GM12865 (cell line): Measurements from ENCODE around the gene FAT1.
"Not testable (repeated sequence)": the region's sequence is repeated elsewhere in the genome, so short reads cannot be mapped to it uniquely, and the experiment has no call there.

Experiments
- DNase-seq: peaks from one replicate; pipeline ENCODE4 v3.0.0; 2010; ENCODE audit warnings: low read depth
- H3K4me3 ChIP-seq: 2 replicates; pipeline ENCODE4 v1.5.1; 2011; ENCODE audit warnings: mild to moderate bottlenecking, low read depth, low read length, control low read depth
- TF ChIP-seq, protein P1 (sequence below): IDR thresholded peaks from 2 replicates; pipeline ENCODE4 v1.5.1; 2011; ENCODE audit warnings: low read length, control low read depth, low read depth, inconsistent platforms; ENCODE audit not compliant: insufficient read depth; ENCODE audit errors: missing control alignments

Gene FAT1

DNA sequence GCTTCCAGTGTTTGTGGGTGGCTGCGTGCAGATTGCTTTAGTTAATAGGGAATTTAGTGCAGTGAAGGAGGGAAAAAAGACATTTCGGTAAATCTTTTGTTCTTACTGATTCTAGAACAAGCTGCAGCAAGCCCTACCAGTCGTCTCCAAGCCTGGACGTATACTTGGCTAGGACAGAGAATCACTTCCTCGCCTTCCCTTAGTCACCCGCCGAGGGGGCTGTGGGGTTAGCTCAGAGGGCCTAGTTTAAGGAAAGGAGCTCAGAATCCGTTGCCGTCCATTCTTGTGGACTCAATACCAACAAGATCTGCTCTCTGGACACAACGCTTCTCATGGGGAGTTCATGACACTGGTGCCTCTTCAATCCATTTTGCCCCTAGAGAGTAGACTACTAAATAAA, 36.3 kb upstream of the FAT1 start:
- DNase-seq, result no peak
- no peak overlapping the region for H3K4me3 ChIP-seq
- TF ChIP-seq, protein P1, sequence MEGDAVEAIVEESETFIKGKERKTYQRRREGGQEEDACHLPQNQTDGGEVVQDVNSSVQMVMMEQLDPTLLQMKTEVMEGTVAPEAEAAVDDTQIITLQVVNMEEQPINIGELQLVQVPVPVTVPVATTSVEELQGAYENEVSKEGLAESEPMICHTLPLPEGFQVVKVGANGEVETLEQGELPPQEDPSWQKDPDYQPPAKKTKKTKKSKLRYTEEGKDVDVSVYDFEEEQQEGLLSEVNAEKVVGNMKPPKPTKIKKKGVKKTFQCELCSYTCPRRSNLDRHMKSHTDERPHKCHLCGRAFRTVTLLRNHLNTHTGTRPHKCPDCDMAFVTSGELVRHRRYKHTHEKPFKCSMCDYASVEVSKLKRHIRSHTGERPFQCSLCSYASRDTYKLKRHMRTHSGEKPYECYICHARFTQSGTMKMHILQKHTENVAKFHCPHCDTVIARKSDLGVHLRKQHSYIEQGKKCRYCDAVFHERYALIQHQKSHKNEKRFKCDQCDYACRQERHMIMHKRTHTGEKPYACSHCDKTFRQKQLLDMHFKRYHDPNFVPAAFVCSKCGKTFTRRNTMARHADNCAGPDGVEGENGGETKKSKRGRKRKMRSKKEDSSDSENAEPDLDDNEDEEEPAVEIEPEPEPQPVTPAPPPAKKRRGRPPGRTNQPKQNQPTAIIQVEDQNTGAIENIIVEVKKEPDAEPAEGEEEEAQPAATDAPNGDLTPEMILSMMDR, result no peak

DNA sequence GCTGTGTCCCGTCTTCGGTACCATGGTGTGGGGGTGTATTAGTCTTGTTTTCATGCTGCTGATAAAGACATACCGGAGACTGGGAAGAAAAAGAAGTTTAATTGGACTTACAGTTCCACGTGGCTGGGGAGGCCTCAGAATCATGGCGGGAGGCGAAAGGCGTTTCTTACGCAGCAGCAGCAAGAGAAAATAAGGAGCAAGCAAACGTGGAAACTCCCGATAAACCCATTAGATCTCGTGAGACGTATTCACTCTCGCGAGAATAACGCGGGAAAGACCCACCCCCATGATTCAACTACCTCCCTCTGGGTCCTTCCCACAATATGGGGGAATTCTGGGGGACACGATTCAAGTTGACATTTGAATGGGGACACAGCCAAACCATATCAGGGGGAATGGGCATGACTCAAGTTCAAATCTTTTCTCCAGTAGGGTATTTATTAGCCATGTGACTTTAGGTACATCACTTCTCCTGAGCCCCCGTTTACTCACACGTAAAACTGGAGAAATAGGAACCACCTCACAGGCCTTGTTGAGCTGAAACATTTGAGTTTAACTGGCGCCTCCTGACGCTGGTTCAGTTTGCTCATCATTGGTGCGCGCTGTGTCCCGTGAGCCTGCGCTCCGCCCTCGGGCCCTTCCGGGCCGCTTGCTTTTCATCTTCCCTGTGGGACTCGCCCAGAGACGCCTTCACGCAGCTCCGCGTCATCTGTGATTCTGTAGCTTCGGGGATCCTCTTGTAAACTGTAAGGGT, 35.5 kb upstream of the FAT1 start:
- no peak overlapping the region for H3K4me3 ChIP-seq
- no peak for DNase-seq
- TF ChIP-seq, protein P1, result no peak

DNA sequence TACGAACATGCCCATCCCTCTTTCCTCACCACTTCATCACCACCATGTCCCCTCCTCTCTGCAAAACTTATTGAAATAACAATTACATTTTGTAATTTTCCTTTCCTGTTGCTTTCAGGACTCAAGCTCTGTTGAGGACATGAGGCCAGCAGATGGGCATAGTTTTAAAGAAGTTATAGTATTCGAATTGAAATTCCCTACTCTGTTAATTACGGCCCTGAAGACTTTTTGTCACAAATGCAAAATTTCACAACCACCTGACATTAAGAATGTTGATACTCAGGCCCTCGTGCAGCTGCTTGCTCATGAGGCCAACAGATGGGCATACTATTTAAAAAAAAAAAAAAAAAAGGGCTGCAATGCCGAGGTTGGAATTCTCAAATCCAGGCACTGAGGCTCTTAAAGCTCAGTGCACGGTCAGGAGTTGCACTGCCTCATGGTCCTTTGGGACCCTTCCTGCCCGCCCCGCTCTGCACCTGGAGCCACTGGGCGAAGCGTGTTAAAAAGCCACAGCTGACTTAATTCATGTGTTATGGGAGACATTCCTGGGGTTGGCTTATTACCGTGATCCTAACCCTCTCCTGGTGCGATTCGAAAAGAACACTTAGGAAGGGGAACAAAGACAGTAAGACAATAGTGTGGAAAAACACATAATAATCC, 34.2 kb upstream of the FAT1 start:
- TF ChIP-seq, protein P1, result no peak
- no peak overlapping the region for H3K4me3 ChIP-seq
- no peak for DNase-seq

DNA sequence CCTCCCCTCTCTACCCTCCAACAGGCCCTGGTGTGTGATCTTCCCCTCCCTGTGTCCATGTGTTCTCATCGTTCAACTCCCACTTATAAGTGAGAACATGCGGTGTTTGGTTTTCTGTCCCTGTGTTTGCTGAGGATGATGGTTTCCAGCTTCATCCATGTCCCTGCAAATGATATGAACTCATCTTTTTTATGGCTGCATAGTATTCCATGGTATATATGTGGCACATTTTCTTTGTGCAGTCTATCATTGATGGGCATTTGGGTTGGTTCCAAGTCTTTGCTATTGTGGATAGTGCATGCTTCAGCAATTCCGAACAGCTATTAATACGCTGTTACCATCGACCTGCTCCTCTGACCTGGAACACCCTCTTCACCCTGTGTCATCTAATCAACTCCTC, 32.9 kb upstream of the FAT1 start:
- not testable (repeated sequence) for DNase-seq

DNA sequence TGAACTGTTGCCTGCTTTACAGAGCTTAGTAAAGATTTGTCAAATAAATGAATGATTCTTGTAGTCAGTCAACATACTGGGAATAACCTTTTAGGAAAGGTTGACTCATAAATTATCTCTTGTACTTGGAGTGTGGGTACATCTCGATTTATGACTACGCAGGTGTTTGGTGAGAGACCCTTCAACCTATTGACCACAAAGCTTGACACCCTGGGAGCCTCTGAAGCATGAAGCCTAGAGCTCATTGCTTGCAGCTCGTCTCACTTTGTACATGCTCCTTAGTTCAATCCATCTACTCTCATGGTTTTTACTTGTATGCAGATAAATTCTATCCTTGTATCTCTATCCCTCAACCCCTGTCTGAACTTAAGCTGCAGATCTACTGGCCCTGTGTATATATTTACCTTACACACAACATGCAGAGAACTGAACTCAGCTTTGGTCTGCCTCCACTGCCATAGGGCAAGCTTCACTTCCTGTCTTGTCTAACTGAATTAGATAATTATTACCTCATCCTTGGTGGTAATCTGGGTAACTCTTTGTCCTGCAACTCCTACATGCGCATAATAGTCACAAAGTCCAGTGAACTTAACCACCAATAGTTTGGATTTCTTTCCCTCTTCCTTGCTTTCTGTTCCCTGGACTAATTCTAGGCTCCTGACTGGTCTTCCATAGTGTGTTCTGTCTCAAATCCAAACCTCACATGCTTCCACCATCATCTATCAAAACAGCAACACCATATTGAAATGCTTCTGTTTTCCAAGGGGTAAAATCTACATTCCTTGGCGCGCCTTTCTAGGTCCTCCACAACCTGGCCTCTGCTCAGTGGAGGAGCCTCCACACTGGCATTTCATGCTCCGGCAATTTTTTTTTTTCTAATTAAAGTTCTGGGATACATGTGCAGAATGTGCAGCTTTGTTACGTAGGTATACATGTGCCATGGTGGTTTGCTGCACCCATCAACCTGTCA, 32.2 kb upstream of the FAT1 start:
- TF ChIP-seq, protein P1, result no peak
- H3K4me3 ChIP-seq, result no peak overlapping the region
- DNase-seq, result no peak

More for the DNA sequence above, 32.9 kb upstream of the FAT1 start:
- H3K4me3 ChIP-seq, result not testable (repeated sequence)

DNA sequence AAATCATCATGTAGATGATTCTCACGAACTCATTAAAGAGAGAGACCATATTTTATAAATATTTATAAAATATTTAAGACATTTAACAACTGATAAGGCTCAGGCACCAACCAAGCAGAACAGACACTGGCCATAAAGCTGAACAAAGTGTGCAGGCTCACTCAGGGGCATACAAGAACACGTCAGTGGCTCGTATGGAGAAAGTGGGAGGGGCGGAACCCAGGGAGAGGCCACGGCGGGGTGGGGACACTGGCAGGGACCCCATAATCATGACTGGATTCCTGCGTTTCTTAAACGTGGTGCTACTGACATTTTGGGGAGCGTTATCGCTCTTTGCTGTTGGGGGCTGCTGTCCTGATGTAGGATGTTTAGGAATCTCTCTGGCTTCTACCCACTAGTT, 31.3 kb upstream of the FAT1 start:
- DNase-seq, result no peak
- no peak overlapping the region for H3K4me3 ChIP-seq
- TF ChIP-seq, protein P1, result no peak

- no peak overlapping the region for H3K4me3 ChIP-seq
- TF ChIP-seq, protein P1, result no peak
- no peak for DNase-seq
Measured at GRCh38 chr4:186752325-186752724, 28.7 kb upstream of the FAT1 start.
